GM18907 (cell line): ENCODE measurements around the gene CORIN.
"Not testable (repeated sequence)": the region's sequence is repeated elsewhere in the genome, so short reads cannot be mapped to it uniquely, and the experiment has no call there.

Source experiments
- ATAC-seq: cut with Tn5 transposase; IDR thresholded peaks from one replicate; pipeline ENCODE4 v1.9.1; 2021; ENCODE audit warnings: mild to moderate bottlenecking, moderate library complexity; ENCODE audit not compliant: unreplicated experiment

Gene CORIN

GRCh38 chr4:47579235-47579634, 258.6 kb downstream of the CORIN start:
- no peak for ATAC-seq

DNA sequence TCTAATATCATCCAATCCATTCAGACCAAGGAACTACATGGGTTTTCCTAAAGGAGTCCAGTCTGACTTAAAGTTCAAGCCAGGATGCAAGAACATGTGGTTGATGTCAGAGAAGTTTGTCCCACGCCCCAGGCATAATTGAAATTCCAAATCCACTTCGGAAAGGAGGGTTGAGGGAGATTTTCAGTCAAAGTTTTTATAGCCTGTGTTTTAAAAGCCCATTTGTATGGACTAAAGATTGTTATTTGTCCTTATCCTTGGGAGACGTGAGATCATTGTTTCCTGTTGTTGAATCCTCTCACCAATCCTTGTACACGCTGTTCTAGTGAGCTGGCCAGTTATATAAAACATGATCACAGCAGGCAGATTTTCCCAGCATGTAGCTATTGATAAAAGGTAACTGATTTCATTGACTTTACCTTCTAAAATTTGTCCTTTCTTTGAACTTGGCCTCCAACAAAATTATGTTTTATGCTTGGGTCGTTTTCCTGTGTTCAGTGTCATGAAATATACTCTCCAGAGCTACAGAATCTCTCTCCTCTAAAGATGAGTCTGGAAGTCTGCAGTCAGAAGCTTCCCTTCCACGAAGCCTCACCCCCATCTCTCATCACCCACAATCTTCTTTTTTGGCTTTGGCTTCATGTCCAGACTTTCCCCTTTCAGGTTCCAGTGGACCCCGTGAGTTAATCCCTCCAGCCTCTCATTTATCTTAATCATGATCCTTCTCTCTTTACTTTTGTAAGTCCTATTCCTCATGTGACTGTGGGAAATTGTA, 259.9 kb downstream of the CORIN start:
- ATAC-seq: no peak

DNA sequence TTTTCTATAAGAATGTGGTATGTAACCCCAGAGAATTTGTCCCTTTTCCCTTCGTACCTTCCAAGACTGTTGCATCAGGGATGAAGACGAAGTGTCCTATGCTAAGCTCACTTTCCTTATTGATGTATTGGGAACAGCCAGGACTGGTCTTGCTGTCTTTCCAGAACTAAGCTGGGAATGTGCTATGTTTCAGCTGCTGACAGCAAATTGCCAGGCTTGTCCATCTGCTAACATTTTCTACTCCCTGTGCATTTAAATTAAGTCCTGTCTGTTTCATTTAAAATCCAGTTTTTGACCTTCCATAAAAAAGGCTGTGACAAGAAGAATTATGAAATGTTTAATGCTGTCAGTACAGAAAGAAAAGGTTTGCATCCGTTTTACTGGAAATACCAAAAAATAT, 264.9 kb downstream of the CORIN start:
- no peak for ATAC-seq

DNA sequence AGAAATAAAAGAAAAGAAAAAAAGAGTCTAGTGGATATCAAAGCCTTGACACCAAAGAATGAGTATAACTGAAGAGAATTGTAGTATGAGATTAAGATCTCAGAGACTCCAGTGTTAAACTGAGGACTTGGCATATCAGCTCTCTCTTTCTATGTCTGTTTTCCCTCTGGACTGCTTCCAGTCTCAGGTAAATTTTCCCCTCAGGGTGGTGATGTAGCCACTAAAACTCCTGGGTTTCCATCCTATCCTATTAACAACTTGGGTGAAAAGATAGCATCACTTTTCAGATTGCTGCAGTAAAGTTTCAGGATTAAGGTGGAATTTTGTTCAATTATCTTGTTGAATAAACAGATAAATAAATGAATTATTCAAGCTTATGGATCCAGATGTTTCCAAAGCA, 267.1 kb downstream of the CORIN start:
- no peak for ATAC-seq

DNA sequence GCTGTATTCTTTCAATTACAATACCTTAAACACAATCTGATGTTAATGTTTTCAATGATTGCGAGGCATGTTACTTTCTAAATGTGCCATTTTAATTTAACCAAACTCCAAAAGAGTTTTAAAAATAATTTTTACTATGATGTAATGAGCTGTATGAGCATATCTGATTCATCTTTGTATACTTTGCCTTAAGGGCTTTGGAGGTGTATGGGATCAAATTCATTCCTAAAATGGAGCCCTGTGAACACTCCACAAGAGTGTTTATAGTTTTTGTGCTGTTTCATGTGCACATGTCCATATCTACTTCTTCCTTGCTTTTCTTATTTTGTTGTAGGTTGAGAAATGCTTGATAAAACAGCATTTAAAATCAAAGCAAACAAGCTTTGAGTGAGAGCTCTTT, 270.4 kb downstream of the CORIN start:
- ATAC-seq: no peak

GRCh38 chr4:47566969-47567368, 270.9 kb downstream of the CORIN start:
- ATAC-seq: no peak

DNA sequence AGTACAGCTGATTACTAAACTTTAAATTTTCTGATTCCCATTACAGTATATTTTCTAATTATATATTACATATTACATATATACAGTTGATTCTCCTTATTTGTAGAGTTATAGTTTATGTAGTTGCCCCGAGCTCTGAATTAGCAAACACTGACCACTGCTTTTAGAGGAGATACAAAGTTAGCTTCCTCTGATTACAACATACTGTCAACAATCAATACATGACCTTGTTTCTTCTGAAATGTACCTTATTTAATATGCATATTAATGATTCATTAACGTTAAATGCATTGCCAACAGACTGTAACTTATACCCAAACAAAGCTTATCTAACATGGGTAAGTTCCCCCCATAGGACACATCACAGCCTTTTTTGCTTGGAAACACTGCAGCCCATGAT, 271.3 kb downstream of the CORIN start:
- ATAC-seq: no peak

GRCh38 chr4:47562297-47562696, 275.6 kb downstream of the CORIN start:
- ATAC-seq: no peak

DNA sequence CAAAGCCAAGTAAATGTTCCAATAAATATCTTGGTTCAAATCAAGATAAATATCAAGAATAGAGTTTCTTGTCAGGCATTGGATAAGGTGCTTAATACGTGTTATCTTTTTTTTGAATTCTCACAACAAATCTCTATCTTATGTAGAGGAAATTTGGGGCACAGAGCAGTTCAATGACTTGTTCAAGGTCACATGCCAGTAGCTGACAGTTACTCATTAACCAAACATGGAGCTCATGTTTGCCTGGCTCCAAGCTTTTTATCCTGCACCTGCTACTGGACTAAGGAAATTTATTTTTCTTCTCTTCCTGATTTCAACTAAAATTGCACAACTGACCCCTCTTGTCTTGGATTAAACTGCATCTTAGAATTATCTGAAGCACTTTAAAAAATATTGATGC, 276.5 kb downstream of the CORIN start:
- no peak for ATAC-seq

- no peak for ATAC-seq
Measured at GRCh38 chr4:47560682-47561081, 277.2 kb downstream of the CORIN start.

GRCh38 chr4:47557255-47557654, 280.6 kb downstream of the CORIN start:
- ATAC-seq: no peak

DNA sequence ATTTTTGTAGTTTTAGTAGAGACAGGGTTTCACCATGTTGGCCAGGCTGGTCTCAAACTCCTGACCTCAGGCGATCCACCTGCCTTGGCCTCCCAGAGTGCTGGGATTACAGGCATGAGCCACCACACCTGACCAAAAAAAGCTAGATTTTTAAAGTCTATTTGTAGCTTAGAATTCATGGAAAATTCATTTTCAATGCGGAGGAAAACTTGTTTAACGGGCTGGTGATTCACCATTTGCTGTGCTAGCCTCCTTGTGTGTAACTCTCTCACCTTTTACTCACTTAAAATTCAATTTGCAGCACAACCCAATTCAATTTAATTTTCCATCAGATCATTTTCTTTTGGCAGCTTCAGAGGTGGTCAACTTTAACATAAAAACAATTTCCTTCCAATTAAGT, 281.9 kb downstream of the CORIN start:
- not testable (repeated sequence) for ATAC-seq

GRCh38 chr4:47553329-47554125, 284.3 kb downstream of the CORIN start:
- ATAC-seq: no peak

GRCh38 chr4:47551682-47552081, 286.2 kb downstream of the CORIN start:
- ATAC-seq: no peak

DNA sequence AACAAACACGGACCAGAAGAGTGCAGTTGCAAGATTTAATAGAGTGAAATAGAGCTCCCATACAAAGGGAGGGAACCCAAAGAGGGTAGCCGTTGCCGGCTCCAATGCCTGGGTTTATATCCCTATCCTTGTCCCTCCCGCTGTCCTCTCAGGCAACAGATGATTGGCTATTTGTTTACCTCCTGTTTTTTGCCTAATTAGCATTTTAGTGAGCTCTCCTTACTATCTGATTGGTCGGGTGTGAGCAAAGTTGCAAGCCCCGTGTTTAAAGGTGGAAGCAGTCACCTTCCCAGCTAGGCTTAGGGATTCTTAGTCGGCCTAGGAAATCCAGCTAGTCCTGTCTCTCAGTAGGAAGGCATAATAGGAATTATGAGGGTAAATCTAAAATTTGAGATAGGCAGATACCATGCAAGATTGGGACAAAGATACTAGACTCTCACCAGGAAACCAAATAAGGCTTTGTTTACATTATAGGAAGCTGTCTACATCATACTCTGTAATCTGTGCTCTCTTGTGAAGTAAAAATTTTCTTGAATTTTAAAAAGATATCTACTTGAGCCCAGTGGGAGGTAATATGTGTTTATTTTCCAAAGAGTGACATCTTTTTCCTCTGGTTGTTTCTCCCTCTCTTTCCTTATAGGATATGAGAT, 286.8 kb downstream of the CORIN start:
- no peak for ATAC-seq

DNA sequence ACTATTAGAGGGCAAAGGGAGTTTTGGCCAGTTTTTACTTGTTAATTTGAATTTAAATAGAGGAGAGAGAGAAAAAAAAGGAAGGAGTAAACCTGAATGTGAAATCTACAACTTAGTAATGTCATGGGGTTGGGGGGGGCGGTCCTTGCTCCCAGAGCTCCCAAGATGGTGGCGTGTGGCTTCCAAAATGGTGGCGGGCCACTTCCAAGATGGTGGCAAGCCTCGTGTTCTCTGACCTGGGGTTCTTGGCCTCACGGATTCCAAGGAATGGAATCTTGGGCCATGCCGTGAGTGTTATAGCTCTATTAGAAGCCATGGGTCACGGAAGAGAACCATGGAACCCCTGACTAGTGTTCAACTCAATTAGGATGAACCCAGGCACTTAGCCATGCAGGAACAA, 287.5 kb downstream of the CORIN start:
- not testable (repeated sequence) for ATAC-seq
